Measurements from ENCODE around the gene CKMT2. TPM values are rescaled to one million over a fixed set of nuclear protein-coding genes. Genes with fewer than 3 reads are reported as not detected.
"Not testable (repeated sequence)": the region's sequence is repeated elsewhere in the genome, so short reads cannot be mapped to it uniquely, and the experiment has no call there.

CKMT2 gene
- total RNA-seq, 1 donor from 2014 or later, result not detected

DNA sequence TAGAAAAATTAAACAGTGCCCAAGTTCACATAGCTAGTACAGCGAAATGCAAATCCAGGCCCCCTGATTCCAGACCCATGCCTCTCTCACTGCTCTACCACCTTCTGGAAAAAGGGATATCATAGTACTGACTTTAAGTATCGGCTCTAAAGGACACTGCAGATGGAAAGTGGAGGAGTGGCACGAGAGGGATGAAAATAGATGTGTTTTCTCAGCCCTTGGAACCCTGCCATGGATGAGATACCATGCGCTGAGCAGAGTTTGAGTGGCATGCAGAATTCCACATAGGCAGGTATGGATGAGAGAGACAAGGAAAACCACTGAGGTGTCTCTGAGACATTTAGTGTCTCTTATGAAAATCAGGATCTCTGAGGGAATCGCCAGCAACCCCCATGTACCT is 18.8 kb downstream of the CKMT2 start:
- ChIA-PET CTCF (no interaction called here), POLR2A (no interaction called here)
- TF ChIP-seq, protein P1, sequence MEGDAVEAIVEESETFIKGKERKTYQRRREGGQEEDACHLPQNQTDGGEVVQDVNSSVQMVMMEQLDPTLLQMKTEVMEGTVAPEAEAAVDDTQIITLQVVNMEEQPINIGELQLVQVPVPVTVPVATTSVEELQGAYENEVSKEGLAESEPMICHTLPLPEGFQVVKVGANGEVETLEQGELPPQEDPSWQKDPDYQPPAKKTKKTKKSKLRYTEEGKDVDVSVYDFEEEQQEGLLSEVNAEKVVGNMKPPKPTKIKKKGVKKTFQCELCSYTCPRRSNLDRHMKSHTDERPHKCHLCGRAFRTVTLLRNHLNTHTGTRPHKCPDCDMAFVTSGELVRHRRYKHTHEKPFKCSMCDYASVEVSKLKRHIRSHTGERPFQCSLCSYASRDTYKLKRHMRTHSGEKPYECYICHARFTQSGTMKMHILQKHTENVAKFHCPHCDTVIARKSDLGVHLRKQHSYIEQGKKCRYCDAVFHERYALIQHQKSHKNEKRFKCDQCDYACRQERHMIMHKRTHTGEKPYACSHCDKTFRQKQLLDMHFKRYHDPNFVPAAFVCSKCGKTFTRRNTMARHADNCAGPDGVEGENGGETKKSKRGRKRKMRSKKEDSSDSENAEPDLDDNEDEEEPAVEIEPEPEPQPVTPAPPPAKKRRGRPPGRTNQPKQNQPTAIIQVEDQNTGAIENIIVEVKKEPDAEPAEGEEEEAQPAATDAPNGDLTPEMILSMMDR (IDR thresholded peaks at IDR 0.05), result no peak
- H3K27me3 Mint-ChIP-seq, result no peaks in the 10 kb centered on the region
- peaks cover 8% of the 10 kb centered on the region for H3K36me3 Mint-ChIP-seq (ENCODE audit: low read depth)
- H3K4me3 Mint-ChIP-seq, result no peak overlapping the region
- H3K4me1 Mint-ChIP-seq, result no peaks in the 10 kb centered on the region
- no peaks in the 10 kb centered on the region for H3K9me3 Mint-ChIP-seq
- intact Hi-C loops (cut with micrococcal nuclease), result no loop called here
- ATAC-seq (ENCODE audit: low read depth), result no peak
- DNase-seq, result no peak
- no peak overlapping the region for H3K27ac Mint-ChIP-seq

DNA sequence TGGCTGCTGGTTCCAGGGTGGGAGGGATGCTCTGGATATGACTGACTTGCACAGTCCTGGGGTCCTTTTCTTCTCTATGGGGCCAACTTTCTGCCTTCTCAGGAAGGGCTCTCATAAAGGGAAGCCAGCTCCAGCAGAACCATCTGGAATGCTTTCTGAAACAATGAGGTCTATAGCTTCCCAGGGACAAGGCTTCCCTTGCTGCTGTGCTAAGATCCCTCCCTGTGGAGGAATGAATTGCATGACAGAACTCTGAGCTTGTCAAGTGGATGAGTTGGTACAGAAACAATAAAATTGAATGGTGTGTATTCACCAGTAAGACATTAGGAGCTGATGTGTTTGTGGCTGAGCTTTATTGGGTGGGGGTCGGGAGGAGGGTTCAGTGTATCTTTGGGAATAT is 19.8 kb downstream of the CKMT2 start:
- intact Hi-C loops (cut with micrococcal nuclease), result no loop called here
- ATAC-seq (ENCODE audit: low read depth) (no peak), DNase-seq (no peak)
- Mint-ChIP-seq H3K27me3 (no peaks in the 10 kb centered on the region), H3K4me1 (no peaks in the 10 kb centered on the region), H3K27ac (no peak overlapping the region), H3K4me3 (no peak overlapping the region), H3K9me3 (no peaks in the 10 kb centered on the region), H3K36me3 (ENCODE audit: low read depth) (peaks cover 8% of the 10 kb centered on the region)
- ChIA-PET CTCF (no interaction called here), POLR2A (no interaction called here)
- TF ChIP-seq, protein P1 (IDR thresholded peaks at IDR 0.05), result no peak

DNA sequence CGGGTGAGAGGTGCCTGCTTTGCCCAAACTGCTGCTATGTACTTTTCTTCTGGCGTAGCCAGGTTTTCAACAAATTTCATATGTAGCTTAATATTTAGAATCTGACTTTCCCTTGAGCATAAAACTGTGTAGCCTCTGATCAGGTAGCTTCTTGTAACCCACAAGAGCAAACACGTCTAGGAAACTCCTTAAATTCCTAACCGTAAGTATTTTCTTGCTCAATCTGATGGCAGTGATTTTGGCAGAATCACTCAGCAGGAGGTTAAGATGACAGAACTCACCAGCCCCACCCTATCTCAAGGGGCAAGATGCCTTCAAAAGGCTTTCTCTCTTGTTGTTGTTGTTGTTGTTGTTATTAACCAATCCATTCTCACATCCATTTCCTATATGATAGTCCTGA is 20.8 kb downstream of the CKMT2 start:
- DNase-seq (no peak), ATAC-seq (ENCODE audit: low read depth) (no peak)
- ChIA-PET POLR2A (no interaction called here), CTCF (no interaction called here)
- no peak overlapping the region for H3K27ac Mint-ChIP-seq
- H3K9me3 Mint-ChIP-seq, result no peaks in the 10 kb centered on the region
- no peak overlapping the region for H3K4me3 Mint-ChIP-seq
- H3K36me3 Mint-ChIP-seq (ENCODE audit: low read depth), result peaks cover 8% of the 10 kb centered on the region
- TF ChIP-seq, protein P1 (IDR thresholded peaks at IDR 0.05), result no peak
- H3K27me3 Mint-ChIP-seq, result no peaks in the 10 kb centered on the region
- intact Hi-C loops (cut with micrococcal nuclease), result no loop called here
- H3K4me1 Mint-ChIP-seq, result no peaks in the 10 kb centered on the region

- peaks cover 12% of the 10 kb centered on the region for H3K36me3 Mint-ChIP-seq (ENCODE audit: low read depth)
- H3K27me3 Mint-ChIP-seq, result no peaks in the 10 kb centered on the region
- H3K4me1 Mint-ChIP-seq, result no peaks in the 10 kb centered on the region
- no peak for ATAC-seq (ENCODE audit: low read depth)
- H3K4me3 Mint-ChIP-seq, result no peak overlapping the region
- POLR2A ChIA-PET, result no interaction called here
- H3K9me3 Mint-ChIP-seq, result peaks cover 4% of the 10 kb centered on the region
- H3K27ac Mint-ChIP-seq, result no peak overlapping the region
- TF ChIP-seq, protein P1 (IDR thresholded peaks at IDR 0.05), result no peak
- intact Hi-C loops (cut with micrococcal nuclease), result no loop called here
- CTCF ChIA-PET, result no interaction called here
- no peak for DNase-seq
Measured at GRCh38 chr5:81254886-81255559, 21.9 kb downstream of the CKMT2 start.

- TF ChIP-seq, protein P1 (IDR thresholded peaks at IDR 0.05), result no peak
- H3K27me3 Mint-ChIP-seq, result no peaks in the 10 kb centered on the region
- no peaks in the 10 kb centered on the region for H3K4me1 Mint-ChIP-seq
- intact Hi-C loops (cut with micrococcal nuclease), result no loop called here
- peaks cover 13% of the 10 kb centered on the region for H3K9me3 Mint-ChIP-seq
- peaks cover 18% of the 10 kb centered on the region for H3K36me3 Mint-ChIP-seq (ENCODE audit: low read depth)
- ChIA-PET CTCF (no interaction called here), POLR2A (no interaction called here)
- no peak overlapping the region for H3K4me3 Mint-ChIP-seq
- H3K27ac Mint-ChIP-seq, result no peak overlapping the region
- no peak for DNase-seq
- ATAC-seq (ENCODE audit: low read depth), result no peak
Measured at GRCh38 chr5:81256766-81257165, 23.6 kb downstream of the CKMT2 start.

- H3K27ac Mint-ChIP-seq; H3K4me1 Mint-ChIP-seq; POLR2A ChIA-PET; H3K27me3 Mint-ChIP-seq; H3K4me3 Mint-ChIP-seq; DNase-seq; intact Hi-C loops (cut with micrococcal nuclease); CTCF ChIA-PET; ATAC-seq (ENCODE audit: low read depth): not testable (repeated sequence)
- Mint-ChIP-seq H3K9me3 (peaks cover 20% of the 10 kb centered on the region), H3K36me3 (ENCODE audit: low read depth) (peaks cover 35% of the 10 kb centered on the region)
Measured at GRCh38 chr5:81262796-81263195, 29.7 kb downstream of the CKMT2 start.

All from activated B cell treated with CpG ODN at 0.5 μM for 24 hours (primary cell).